Upper lobe of left lung (tissue), 4 donors: ENCODE measurements around the gene DDX1.

ENCODE experiments used
- CTCF ChIP-seq, 6 experiments: fragments of 450-650 bp in 4 of 6; fragments of 200-600 bp in 2 of 6; sonication (generic) in 2 of 6; IDR thresholded peaks; one replicate each; pipeline ENCODE4 v1.5.1; 2016 to 2019; ENCODE audit warnings: antibody characterized with exemption in 6 of 6
- POLR2A ChIP-seq, 4 donors: fragments of 450-650 bp; IDR thresholded peaks; one replicate each; pipeline ENCODE4 v1.5.1; 2016 to 2017; ENCODE audit warnings: antibody characterized with exemption in 4 of 4, mild to moderate bottlenecking in 2 of 4
- POLR2AphosphoS5 ChIP-seq, 2 donors: sonication (generic); formaldehyde crosslinking; IDR thresholded peaks; one replicate each; pipeline ENCODE4 v1.5.1; 2017; ENCODE audit warnings: antibody characterized with exemption in 2 of 2

- no peak for TF ChIP-seq CTCF (IDR thresholded peaks at IDR 0.05)
- no peak for TF ChIP-seq POLR2A (IDR thresholded peaks at IDR 0.05)
- TF ChIP-seq POLR2AphosphoS5 (IDR thresholded peaks at IDR 0.05): no peak
Measured at GRCh38 chr2:15679386-15679924, 87.8 kb downstream of the DDX1 start.
